Fibroblast of lung (primary cell): ENCODE measurements around the gene DRD4. TPM values are rescaled to one million over a fixed set of nuclear protein-coding genes. Genes with fewer than 3 reads are reported as not detected.

Experiments used
- DNase-seq, 2 donors: peaks; one replicate each; pipeline versions ENCODE4 v3.0.0 to v3.0.0-alpha.2; 2010; ENCODE audit warnings: low read depth in 2 of 2
- H2AFZ ChIP-seq: 2 replicates; pipeline ENCODE4 v1.5.1; 2012; ENCODE audit warnings: low read length, control low read depth, inconsistent platforms
- H3K27ac ChIP-seq: 2 replicates; pipeline ENCODE4 v1.5.1; 2011; ENCODE audit warnings: low read length, control low read depth; ENCODE audit not compliant: insufficient read depth
- H3K27me3 ChIP-seq: 2 replicates; pipeline ENCODE4 v1.5.1; 2011; ENCODE audit warnings: mild to moderate bottlenecking, low read length; ENCODE audit not compliant: control insufficient read depth, insufficient read depth
- H3K36me3 ChIP-seq: 2 replicates; pipeline ENCODE4 v1.5.1; 2011; ENCODE audit warnings: low read length; ENCODE audit not compliant: control insufficient read depth, insufficient read depth
- H3K4me1 ChIP-seq: 2 replicates; pipeline ENCODE4 v1.5.1; 2011; ENCODE audit warnings: low read length; ENCODE audit not compliant: control insufficient read depth, insufficient read depth; ENCODE audit errors: extremely low read depth
- H3K4me2 ChIP-seq: 2 replicates; pipeline ENCODE4 v1.5.1; 2011; ENCODE audit warnings: low read length, control low read depth; ENCODE audit not compliant: insufficient read depth; ENCODE audit errors: extremely low read depth
- H3K4me3 ChIP-seq, 4 experiments: fragments of 200-600 bp in 1 of 4; sonication (generic) in 1 of 4; replicated peaks in 1 of 4; 2 replicates each; pipeline ENCODE4 v1.5.1; 2011 to 2016; ENCODE audit warnings: low read length in 4 of 4, low read depth in 3 of 4, mild to moderate bottlenecking in 3 of 4, control low read depth in 2 of 4, inconsistent platforms in 1 of 4, mixed read lengths in 1 of 4; ENCODE audit not compliant: insufficient read depth in 1 of 4; ENCODE audit errors: control extremely low read depth in 1 of 4
- H3K79me2 ChIP-seq: 2 replicates; pipeline ENCODE4 v1.5.1; 2012; ENCODE audit warnings: mild to moderate bottlenecking, low read length, inconsistent platforms; ENCODE audit not compliant: control insufficient read depth, insufficient read depth
- H3K9ac ChIP-seq: 2 replicates; pipeline ENCODE4 v1.5.1; 2011; ENCODE audit warnings: mild to moderate bottlenecking, low read length, control low read depth; ENCODE audit not compliant: insufficient read depth
- H3K9me3 ChIP-seq: 2 replicates; pipeline ENCODE4 v1.5.1; 2012; ENCODE audit warnings: low read depth, low read length; ENCODE audit not compliant: control insufficient read depth, insufficient read depth
- H4K20me1 ChIP-seq: 2 replicates; pipeline ENCODE4 v1.5.1; 2011; ENCODE audit warnings: low read length; ENCODE audit not compliant: control insufficient read depth, insufficient read depth; ENCODE audit errors: extremely low read depth
- CTCF ChIP-seq, 2 donors: IDR thresholded peaks in 1 of 2; conservative IDR thresholded peaks in 1 of 2; 1 replicate in 1 of 2; 2 replicates in 1 of 2; pipeline ENCODE4 v1.5.1; 2011 to 2012; ENCODE audit warnings: low read length in 2 of 2, control low read depth in 1 of 2, inconsistent platforms in 1 of 2, low read depth in 1 of 2, mild to moderate bottlenecking in 1 of 2
- EZH2 ChIP-seq: IDR thresholded peaks from 2 replicates; pipeline ENCODE4 v1.5.1; 2012; ENCODE audit warnings: low read length, control low read depth, mild to moderate bottlenecking; ENCODE audit errors: missing control alignments
- polyA plus RNA-seq, 2 donors: library from polyadenylated mRNA; depleted of rRNA in 1 of 2; stranded (reverse) in 1 of 2; unstranded in 1 of 2; fragments of >200 nt; gene quantifications; 2 replicates each; pipeline ENCODE4 v1.2.1, GENCODE V29; 2011 to 2012; ENCODE audit warnings: missing spikeins in 1 of 2
- total RNA-seq: library from RNA; depleted of rRNA; stranded (reverse); fragments of >200 nt; gene quantifications from 2 replicates; pipeline ENCODE4 v1.2.1, GENCODE V29; 2014

DRD4 gene
- total and polyA plus RNA-seq, 2 donors (not counting 1 experiment from before 2014, with no cell fraction given), result 0.17 TPM; not detected in 1

- no peaks in the 10 kb centered on the region for H3K27me3 ChIP-seq
- TF ChIP-seq CTCF (conservative IDR thresholded peaks at IDR 0.05 in 1 of 2, IDR thresholded peaks at IDR 0.05 in 1 of 2; ENCODE audit: low read depth in 1 of 2, low read length in 2 of 2) (no peak), EZH2 (no peak)
- no peak for DNase-seq
- peaks cover 65% of the 10 kb centered on the region for H3K36me3 ChIP-seq
- no peak overlapping the region for H3K4me2 ChIP-seq
- no peaks in the 10 kb centered on the region for H3K79me2 ChIP-seq
- H3K9ac ChIP-seq, result no peak overlapping the region
- no peak overlapping the region for H3K4me3 ChIP-seq
- H3K4me1 ChIP-seq, result no peaks in the 10 kb centered on the region
- no peak overlapping the region for H3K27ac ChIP-seq
- H4K20me1 ChIP-seq, result no peaks in the 10 kb centered on the region
- no peak overlapping the region for H2AFZ ChIP-seq
- H3K9me3 ChIP-seq, result no peaks in the 10 kb centered on the region
These were observed 28.2 kb upstream of the DRD4 start for GRCh38 chr11:608791-609251.

- Histone ChIP-seq H3K4me3 (no peak overlapping the region), H3K79me2 (no peaks in the 10 kb centered on the region), H3K4me2 (no peak overlapping the region), H4K20me1 (no peaks in the 10 kb centered on the region), H3K27ac (no peak overlapping the region), H3K36me3 (peaks cover 62% of the 10 kb centered on the region), H3K4me1 (no peaks in the 10 kb centered on the region), H3K9ac (no peak overlapping the region), H2AFZ (no peak overlapping the region), H3K27me3 (no peaks in the 10 kb centered on the region), H3K9me3 (no peaks in the 10 kb centered on the region)
- no peak for TF ChIP-seq CTCF (conservative IDR thresholded peaks at IDR 0.05 in 1 of 2, IDR thresholded peaks at IDR 0.05 in 1 of 2; ENCODE audit: low read depth in 1 of 2, low read length in 2 of 2)
- no peak for TF ChIP-seq EZH2
- DNase-seq, result no peak
These were observed 27.7 kb upstream of the DRD4 start for GRCh38 chr11:609341-609811.

- peaks cover 57% of the 10 kb centered on the region for H3K36me3 ChIP-seq
These were observed 26.8 kb upstream of the DRD4 start for GRCh38 chr11:610146-610801.

More at GRCh38 chr11:610146-610801, 26.8 kb upstream of the DRD4 start:
- DNase-seq, result no peak
- Histone ChIP-seq H3K4me2 (no peak overlapping the region), H3K27me3 (no peaks in the 10 kb centered on the region), H4K20me1 (no peaks in the 10 kb centered on the region), H3K4me1 (no peaks in the 10 kb centered on the region), H3K9ac (no peak overlapping the region), H3K4me3 (no peak overlapping the region), H3K79me2 (no peaks in the 10 kb centered on the region), H2AFZ (no peak overlapping the region), H3K9me3 (no peaks in the 10 kb centered on the region), H3K27ac (no peak overlapping the region)
- no peak for TF ChIP-seq EZH2
- no peak for TF ChIP-seq CTCF (conservative IDR thresholded peaks at IDR 0.05 in 1 of 2, IDR thresholded peaks at IDR 0.05 in 1 of 2; ENCODE audit: low read depth in 1 of 2, low read length in 2 of 2)
